GM19099 (cell line): ENCODE data around the gene ZNF536.

Experiments
- POLR2A ChIP-seq: IDR thresholded peaks from 3 replicates; pipeline ENCODE4 v1.6.1; 2011; ENCODE audit warnings: low read depth; ENCODE audit not compliant: insufficient read length; ENCODE audit errors: extremely low read depth

The ZNF536 gene

DNA sequence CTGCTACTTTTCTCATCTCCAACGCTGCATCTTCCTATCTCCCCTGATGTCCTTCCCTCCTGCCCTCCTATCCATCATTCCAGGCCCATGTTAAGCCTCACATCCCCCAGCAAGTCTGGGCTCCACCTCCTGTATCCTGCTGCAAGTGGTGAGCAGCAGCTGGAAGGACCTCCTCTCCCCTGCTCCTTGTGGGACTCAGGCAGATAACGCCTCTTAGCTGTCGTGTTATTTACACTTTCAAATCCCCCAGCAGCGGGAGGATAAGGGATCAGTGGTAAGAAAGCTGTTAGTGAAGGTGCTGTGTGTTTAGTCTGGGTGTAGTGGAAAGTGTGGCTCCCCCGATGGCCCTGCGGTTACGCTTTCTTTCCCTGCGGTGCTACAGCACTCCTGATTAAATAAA lies 211.9 kb downstream of the ZNF536 start:
- TF ChIP-seq POLR2A: no peak

DNA sequence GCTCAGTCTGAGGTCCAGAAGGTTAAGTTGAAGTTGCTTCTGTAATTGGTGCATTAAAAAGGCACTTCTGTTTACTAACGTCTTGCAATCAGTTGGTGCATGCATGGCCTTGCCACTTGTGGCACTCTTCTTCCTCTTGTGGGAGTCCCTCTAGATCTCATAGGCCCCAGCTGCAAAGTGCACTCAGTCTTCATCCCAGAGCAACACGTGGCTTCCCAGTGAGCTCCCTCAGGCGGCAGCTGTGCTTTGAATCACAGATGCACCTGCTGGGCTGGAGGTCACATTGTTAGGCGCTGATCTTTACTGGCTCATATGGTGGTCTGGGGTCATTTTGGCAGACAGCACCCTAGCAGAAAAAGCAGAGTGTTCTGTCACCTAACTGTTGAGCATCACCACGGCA lies 215.7 kb downstream of the ZNF536 start:
- TF ChIP-seq POLR2A: no peak

DNA sequence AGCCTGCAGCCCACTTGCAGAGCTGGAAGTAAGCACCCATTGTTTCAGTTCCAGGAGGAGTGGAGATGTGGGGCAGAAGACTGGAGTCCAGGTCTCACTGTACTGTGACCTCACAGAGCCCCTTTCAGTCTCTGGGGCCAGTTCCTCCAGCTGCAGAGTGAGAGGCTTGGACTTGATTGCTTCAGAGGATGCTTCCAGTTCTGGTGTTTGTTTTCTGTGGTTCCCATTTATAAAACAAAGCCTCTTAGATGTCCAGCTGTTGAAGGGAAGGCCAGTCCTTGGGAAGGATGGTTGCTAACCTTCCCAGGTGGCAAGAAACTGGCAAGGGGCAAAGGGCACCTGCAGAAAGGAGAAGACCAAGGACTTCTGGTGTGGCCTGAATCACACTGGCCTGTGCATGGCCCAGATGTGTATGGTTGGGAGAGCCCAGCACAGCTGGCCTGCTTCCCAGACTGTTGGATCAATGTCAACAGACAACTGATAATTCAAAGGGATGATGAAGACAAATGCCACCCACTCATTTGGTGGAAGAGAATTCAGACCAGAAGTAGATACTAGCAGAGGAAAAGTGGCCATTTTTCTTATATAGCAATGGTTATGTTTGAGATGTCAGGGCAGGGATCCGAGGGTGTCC lies 218.5 kb downstream of the ZNF536 start:
- TF ChIP-seq POLR2A: no peak

DNA sequence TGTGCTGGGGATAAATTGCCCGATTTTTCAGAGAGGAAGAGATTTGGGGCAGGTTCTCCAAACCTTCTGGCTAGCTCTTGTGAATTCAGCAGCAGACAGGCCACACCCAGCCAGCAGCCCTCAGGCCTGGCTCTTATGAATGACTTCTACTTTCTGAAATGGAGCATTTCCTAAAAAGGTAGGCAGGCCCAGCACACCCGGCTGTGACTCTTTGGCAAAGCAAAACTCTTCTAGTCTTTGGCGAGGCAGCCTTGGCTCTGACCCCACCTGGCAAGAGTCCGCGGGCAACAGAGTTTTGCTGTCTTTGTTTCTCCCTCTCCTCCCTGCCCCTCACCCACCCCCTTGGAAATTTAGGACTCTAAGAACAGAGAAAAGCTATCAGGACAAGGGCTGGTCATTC lies 221.2 kb downstream of the ZNF536 start:
- TF ChIP-seq POLR2A: no peak

DNA sequence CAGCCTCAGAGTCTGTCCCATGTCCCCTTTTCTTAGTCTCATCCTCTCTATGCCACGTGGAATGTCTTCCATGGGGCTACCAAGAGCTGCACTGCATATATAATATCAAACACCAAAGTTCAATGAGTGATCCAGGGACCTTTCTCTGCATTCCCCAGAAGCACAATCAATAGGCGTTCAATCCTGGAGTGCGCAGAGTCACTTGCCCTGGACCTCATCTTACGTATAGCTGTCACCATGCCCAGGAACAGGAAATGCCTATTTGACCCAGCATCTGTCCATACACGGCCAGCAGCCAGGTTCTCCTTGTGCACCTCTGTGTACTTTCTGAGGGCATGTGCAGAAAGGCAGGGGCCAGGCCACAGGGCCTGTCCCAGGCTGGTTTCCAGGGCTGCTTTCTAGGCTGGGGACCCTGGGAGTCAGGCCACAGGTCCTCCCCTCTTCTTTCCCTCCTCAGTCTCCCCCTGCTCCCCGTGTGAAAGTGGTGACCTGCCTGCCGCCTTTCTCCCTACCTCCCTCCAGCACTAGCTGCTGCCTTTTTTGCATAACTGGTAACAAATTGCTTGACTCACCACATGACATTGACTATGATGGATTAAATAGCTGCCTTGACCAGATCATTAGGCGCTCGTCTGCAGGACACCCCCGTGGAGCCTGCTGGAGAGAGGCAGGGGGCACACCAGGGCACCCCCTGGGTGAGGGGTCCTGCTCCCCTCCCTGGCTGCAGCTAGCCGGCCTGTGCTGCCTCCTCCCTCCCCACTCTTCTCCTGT lies 222.0 kb downstream of the ZNF536 start:
- TF ChIP-seq POLR2A: no peak

DNA sequence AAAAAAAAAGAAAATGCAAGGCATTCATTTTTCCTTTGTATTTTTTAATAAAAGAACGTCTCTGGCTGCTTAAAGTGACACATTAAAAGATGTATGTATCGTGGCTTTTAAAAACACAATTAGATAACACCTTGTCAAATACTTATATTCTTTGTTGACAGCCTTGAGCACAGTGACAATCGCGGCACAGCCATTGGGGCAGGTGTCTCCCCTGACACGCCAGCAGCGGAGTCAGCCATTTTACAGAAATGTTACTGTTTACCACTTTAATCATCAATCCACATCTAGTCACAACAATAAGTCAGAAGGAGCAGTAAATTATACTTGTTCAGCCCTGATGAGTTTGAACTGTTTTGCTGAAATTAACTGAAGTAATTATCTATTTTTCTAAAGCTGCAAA lies 224.1 kb downstream of the ZNF536 start:
- no peak for TF ChIP-seq POLR2A

DNA sequence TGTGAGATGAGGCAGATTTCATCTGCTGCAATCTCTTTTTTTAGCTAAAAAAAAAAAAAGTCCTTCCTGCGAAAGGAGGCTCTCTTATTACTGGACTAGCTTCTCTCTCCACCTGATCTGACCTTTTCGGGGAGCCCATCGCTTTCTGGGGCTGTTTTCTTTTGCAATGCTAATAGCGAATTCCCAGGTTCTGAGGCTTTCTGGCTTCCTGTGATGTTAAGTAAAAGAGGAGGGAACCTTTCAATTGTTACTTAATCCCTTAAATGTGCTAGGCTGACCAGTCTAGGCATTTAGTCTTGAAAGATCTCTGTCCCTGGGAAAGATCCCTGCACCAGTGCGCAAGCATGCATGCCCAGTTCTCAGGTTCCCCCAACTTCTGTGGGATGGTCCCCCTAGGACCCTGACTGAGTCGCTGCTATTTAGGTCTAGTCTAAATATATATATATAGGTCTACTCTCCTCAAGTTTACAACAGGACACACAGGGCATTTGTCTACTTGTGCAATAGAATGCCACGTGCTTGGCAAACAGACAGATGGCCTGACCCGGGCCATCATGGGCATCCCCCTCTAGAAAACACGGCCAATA lies 224.7 kb downstream of the ZNF536 start:
- no peak for TF ChIP-seq POLR2A

DNA sequence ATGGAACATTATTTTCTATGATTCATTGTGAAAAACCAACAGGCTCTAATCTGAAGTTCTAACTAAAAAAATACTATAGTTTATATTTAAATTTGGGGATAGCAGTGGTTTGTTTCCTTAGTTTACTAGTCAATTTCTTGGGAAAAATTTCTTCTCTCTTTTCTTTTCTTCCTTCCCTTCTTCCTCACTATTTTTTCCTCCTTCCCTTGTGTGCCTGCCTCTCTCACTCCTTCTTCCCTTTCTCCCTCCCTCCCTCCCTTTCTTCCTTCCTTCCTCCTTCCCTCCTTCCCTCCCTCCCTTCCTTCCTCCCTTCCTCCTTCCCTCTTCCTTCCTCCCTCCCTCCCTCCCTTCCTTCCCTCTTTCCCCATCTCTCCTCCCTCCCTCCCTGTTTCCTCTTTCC lies 226.5 kb downstream of the ZNF536 start:
- no peak for TF ChIP-seq POLR2A

DNA sequence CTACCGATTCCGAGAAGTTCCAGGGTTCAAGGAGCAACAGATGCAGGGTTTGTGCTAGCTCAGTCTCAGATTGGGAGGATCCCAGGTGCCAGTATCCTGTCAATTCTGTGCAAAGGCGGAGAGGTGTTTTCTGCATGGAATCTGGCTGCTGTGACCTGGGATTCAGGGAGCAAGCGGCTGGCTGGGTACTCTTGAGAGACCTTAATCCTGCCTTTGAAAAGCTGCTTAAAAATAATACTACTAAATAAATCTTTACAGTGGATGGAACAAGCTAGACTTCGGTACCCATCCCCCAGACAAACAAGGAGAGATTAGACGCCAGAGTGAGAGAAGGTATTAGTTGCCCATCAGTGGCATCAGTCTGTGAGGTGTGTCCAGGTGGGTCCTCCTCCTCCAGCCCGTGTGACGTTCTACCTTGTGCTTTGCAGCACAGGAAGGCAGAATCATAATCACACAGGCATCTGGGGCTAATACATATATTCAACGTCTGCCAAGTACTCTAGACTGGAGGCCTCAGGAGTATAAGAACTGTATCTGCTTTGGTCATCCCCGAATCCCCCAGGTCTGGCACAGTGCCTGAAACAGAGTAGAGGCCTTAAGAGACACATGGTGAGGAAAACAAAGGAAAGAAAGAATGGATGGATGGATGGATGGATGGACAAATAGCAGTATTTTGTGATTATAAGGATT lies 230.6 kb downstream of the ZNF536 start:
- TF ChIP-seq POLR2A: no peak

DNA sequence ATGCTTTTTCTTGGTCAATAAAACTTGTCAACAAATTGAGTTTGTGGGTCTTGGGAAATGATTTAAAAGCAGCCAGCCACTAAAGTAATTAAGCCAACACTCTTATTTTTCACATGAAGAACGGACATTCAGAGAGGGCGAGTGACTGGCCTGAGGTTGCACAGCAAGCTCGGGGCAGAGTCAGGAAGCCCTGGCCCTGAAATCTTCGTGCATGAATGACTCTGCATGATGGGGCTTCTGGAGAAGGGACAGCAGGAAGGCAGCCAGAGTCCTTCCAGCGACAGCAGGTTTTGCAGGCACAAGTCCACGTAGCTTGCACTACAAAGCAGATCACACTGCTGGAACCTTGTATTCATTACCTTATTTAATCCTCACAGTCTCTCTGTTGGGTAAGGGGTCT lies 232.5 kb downstream of the ZNF536 start:
- no peak for TF ChIP-seq POLR2A

DNA sequence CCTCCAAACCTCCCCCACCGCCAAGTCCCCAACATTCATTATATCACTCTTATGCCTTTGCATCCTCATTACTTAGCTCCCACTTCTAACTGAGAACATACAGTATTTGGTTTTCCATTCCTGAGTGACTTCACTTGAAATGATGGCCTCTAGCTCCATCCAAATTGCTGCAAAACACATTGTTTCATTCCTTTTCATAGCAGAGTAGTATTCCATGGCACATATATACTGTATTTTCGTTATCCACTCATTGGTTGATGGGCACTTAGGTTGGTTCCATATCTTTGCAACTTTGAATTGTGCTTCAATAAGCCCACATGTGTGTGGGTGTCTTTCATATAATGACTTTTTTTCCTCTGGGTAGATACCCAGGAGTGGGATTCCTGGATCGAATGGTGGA lies 233.1 kb downstream of the ZNF536 start:
- no peak for TF ChIP-seq POLR2A

DNA sequence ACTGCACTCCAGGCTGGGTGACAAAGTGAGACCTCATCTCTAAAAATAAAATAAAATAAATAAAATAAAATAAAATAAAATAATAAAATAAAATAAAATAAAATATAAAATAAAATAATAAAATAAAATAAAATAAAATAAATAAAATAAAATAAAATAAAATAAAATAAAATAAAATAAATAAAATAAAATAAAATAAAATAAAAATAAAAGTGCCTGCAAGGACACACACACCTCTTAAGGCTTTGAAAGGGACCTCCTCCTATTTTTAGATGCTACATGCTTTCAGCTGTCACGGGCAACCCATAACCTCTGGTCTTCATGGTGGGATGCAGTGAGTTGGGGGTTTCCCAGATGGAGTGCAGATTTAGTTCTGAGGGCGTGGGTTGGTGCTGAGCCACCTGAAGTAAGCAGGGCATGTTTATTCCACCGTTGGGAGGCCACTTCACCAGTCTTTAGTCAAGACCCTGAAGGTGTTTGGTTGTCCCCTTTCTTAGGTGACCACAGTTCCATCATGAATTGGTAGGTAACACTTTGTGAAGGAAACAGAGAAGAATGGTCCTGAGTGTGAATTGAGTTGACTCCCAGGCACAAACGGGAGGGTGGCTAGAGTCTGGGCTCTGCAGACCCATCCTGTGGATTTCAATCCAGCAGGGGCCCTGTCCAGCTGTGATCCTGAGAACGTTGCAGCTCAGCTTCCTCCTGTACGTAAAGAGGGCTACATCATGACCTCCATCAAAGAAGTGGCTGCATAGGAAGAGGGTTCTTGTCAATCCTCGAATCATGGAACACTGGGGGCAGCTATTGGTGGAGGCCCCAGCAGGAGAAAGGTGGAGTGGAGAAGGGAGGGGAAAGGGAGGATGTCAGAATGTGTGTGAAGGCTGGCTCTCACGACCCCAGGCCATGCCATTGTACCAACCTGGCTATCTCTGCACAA lies 234.2 kb downstream of the ZNF536 start:
- no peak for TF ChIP-seq POLR2A
